HepG2 (cell line): ENCODE results near the gene SEC63. TPM values are rescaled to one million over a fixed set of nuclear protein-coding genes. Genes with fewer than 3 reads are reported as not detected.

ENCODE experiments used
- ATAC-seq: fragments of 200-7000 bp; cut with Tn5 transposase; 3 replicates; pipeline ENCODE4 v1.9.1; 2020; ENCODE audit warnings: mild to moderate bottlenecking, moderate library complexity
- BruUV-seq: library from RNA; stranded (reverse); fragments of 400-500 nt; replicated peaks from 2 replicates; lab custom pipeline; 2021; lab: Mats Ljungman, UMichigan
- CTCF ChIA-PET: fragments of 300-600 bp; formaldehyde crosslinking; extraction: SDS; loops from one replicate; lab custom pipeline; 2021; ENCODE audit warnings: low total read pairs, inconsistent platforms, low intra/inter-chr PET ratio; lab: Yijun Ruan, JAX
- POLR2A ChIA-PET: fragments of 350-600 bp; sonication (Branson Sonifier 250); formaldehyde crosslinking; loops from one replicate; lab custom pipeline; 2020; ENCODE audit warnings: antibody characterized with exemption, inconsistent platforms; lab: Yijun Ruan, JAX
- DNase-seq: peaks from one replicate; pipeline ENCODE4 v3.0.0-alpha.2; 2015; ENCODE audit warnings: low spot score
- FAIRE-seq: peaks from 3 replicates; lab custom pipeline; 2011; peaks lifted over from hg19 to GRCh38; lab: Jason Lieb, UNC
- H2AFZ ChIP-seq: one replicate; pipeline ENCODE4 v1.6.1; 2011; ENCODE audit warnings: low read length, inconsistent platforms
- H3K27ac ChIP-seq: fragments of 300-600 bp; 3 replicates; pipeline ENCODE4 v1.8.0; 2011; ENCODE audit warnings: mixed run types, mild to moderate bottlenecking, mixed read lengths, low read length, inconsistent platforms; ENCODE audit not compliant: insufficient read depth; ENCODE audit errors: extremely low read length
- H3K27me3 ChIP-seq, 2 experiments: fragments of 200-600 bp in 1 of 2; 2 replicates in 1 of 2; 3 replicates in 1 of 2; pipeline versions ENCODE4 v1.6.0 to v1.8.0; 2011; ENCODE audit warnings: low read length in 2 of 2, mild to moderate bottlenecking in 2 of 2, moderate library complexity in 2 of 2, inconsistent platforms in 1 of 2; ENCODE audit not compliant: insufficient read depth in 2 of 2, control insufficient read depth in 1 of 2
- H3K36me3 ChIP-seq, 2 experiments: fragments of 200-600 bp in 1 of 2; replicated peaks in 1 of 2; 2 replicates in 1 of 2; 3 replicates in 1 of 2; pipeline versions ENCODE4 v1.5.1 to v1.8.0; 2011; ENCODE audit warnings: low read length in 2 of 2, inconsistent platforms in 1 of 2; ENCODE audit not compliant: insufficient read depth in 2 of 2, control insufficient read depth in 1 of 2
- H3K4me1 ChIP-seq: 2 replicates; pipeline ENCODE4 v1.5.1; 2012; ENCODE audit warnings: low read length, inconsistent platforms; ENCODE audit not compliant: insufficient read depth
- H3K4me2 ChIP-seq: 2 replicates; pipeline ENCODE4 v1.6.0; 2011; ENCODE audit warnings: low read depth, low read length, inconsistent platforms
- H3K4me3 ChIP-seq, 3 experiments: fragments of 200-600 bp in 1 of 3; sonication (generic), shearing (Covaris generic) in 1 of 3; replicated peaks in 1 of 3; 2 replicates each; pipeline ENCODE4 v1.5.1; 2011 to 2016; ENCODE audit warnings: low read length in 3 of 3, inconsistent platforms in 2 of 3, low read depth in 2 of 3, mild to moderate bottlenecking in 2 of 3, control low read depth in 1 of 3, mixed read lengths in 1 of 3; ENCODE audit not compliant: insufficient read depth in 1 of 3
- H3K79me2 ChIP-seq: one replicate; pipeline ENCODE4 v1.6.1; 2011; ENCODE audit warnings: low read length, inconsistent platforms; ENCODE audit not compliant: insufficient read depth
- H3K9ac ChIP-seq: 2 replicates; pipeline ENCODE4 v1.6.0; 2011; ENCODE audit warnings: mild to moderate bottlenecking, low read depth, low read length, inconsistent platforms; ENCODE audit not compliant: insufficient read depth
- H3K9me3 ChIP-seq: 2 replicates; pipeline ENCODE4 v1.5.1; 2012; ENCODE audit warnings: mild to moderate bottlenecking, low read length
- H4K20me1 ChIP-seq: 2 replicates; pipeline ENCODE4 v1.6.0; 2011; ENCODE audit warnings: inconsistent platforms, mild to moderate bottlenecking, low read length, moderate library complexity; ENCODE audit not compliant: insufficient read depth
- ATF7-NPFF ChIP-seq: sonication (generic); formaldehyde crosslinking; IDR thresholded peaks from 2 replicates; pipeline ENCODE4 v1.8.1; 2023; ENCODE audit warnings: mild to moderate bottlenecking, low read depth, missing genetic modification reagents, moderate library complexity
- CEBPG ChIP-seq: IDR thresholded peaks from 2 replicates; pipeline ENCODE4 v1.6.1; 2016
- ETV5 ChIP-seq: IDR thresholded peaks from 2 replicates; pipeline ENCODE4 v1.6.1; 2018; ENCODE audit warnings: missing biosample characterization, missing genetic modification reagents, inconsistent platforms, borderline replicate concordance
- FOXA3 ChIP-seq: IDR thresholded peaks from 2 replicates; pipeline ENCODE4 v1.6.1; 2016; ENCODE audit warnings: missing genetic modification reagents, missing compliant biosample characterization
- HIVEP1 ChIP-seq: sonication (generic); formaldehyde crosslinking; IDR thresholded peaks from 2 replicates; pipeline ENCODE4 v1.4.0; 2020; ENCODE audit warnings: mild to moderate bottlenecking, missing genetic modification reagents
- KAT8 ChIP-seq: IDR thresholded peaks from 2 replicates; pipeline ENCODE4 v1.6.1; 2016; ENCODE audit warnings: missing genetic modification reagents, missing compliant biosample characterization
- MAZ ChIP-seq, 2 experiments: sonication (generic) in 1 of 2; formaldehyde crosslinking in 1 of 2; IDR thresholded peaks; 2 replicates each; pipeline versions ENCODE4 v1.5.0 to v1.6.1; 2012 to 2020; ENCODE audit warnings: low read depth in 2 of 2, mild to moderate bottlenecking in 2 of 2, borderline replicate concordance in 1 of 2, improper control_type of control experiment in 1 of 2, low read length in 1 of 2, missing genetic modification reagents in 1 of 2, moderate library complexity in 1 of 2
- MXI1 ChIP-seq: IDR thresholded peaks from 3 replicates; pipeline ENCODE4 v1.6.1; 2012; ENCODE audit warnings: low read depth, low read length, inconsistent platforms, borderline replicate concordance
- MYC ChIP-seq: sonication (generic); formaldehyde crosslinking; IDR thresholded peaks from 2 replicates; pipeline ENCODE4 v1.9.0; 2021; ENCODE audit warnings: missing genetic modification reagents, borderline replicate concordance
- NFKBIZ ChIP-seq: IDR thresholded peaks from 2 replicates; pipeline ENCODE4 v1.6.1; 2018; ENCODE audit warnings: missing genetic modification reagents, missing compliant biosample characterization
- YEATS2 ChIP-seq: sonication (generic); formaldehyde crosslinking; IDR thresholded peaks from 2 replicates; pipeline ENCODE4 v1.4.0; 2020; ENCODE audit warnings: missing genetic modification reagents, borderline replicate concordance
- ZC3H4 ChIP-seq: sonication (generic); formaldehyde crosslinking; IDR thresholded peaks from 2 replicates; pipeline ENCODE4 v1.4.0; 2020; ENCODE audit warnings: missing genetic modification reagents, borderline replicate concordance
- ZNF430 ChIP-seq: sonication (generic); formaldehyde crosslinking; IDR thresholded peaks from 2 replicates; pipeline ENCODE4 v1.9.0; 2021; ENCODE audit warnings: mild to moderate bottlenecking, missing genetic modification reagents
- ZNF629 ChIP-seq: sonication (generic); formaldehyde crosslinking; conservative IDR thresholded peaks from 2 replicates; pipeline ENCODE4 v1.5.0; 2020; ENCODE audit warnings: missing genetic modification reagents
- WGBS: methylation state at CpG from one replicate; pipeline ENCODE4 v1.1.6; 2017; ENCODE audit warnings: low lambda C conversion rate; 5-methylcytosine and 5-hydroxymethylcytosine counted together
- in situ Hi-C: cut with HindIII; loops from 2 replicates; pipeline ENCODE4 v1.10.0; 2017; ENCODE audit warnings: low pct_unique_long_range_greater_than_20kb; ENCODE audit not compliant: extremely low pct_ligation_motif_present
- intact Hi-C: fragments of 100-400 bp; cut with micrococcal nuclease; formaldehyde crosslinking; loops from one replicate; pipeline ENCODE4 v1.10.0; 2022; ENCODE audit not compliant: unreplicated experiment
- polyA plus RNA-seq, 8 experiments: library from polyadenylated mRNA; depleted of rRNA in 3 of 8; stranded (reverse) in 7 of 8; unstranded in 1 of 8; fragments of >200 nt; fragmentation: Illumina TruSeq in 4 of 8; extraction: Trizol in 4 of 8; gene quantifications; 2 replicates each; pipeline versions ENCODE4 v1.2.1 to v1.2.3, GENCODE V29; 2011 to 2016; ENCODE audit warnings: low read depth in 4 of 8, missing spikeins in 1 of 8, mixed read lengths in 1 of 8; ENCODE audit not compliant: insufficient read depth in 1 of 8
- total RNA-seq, 5 experiments: library from RNA; depleted of rRNA; stranded (reverse); fragments of >200 nt; fragmentation: Illumina TruSeq; extraction: Trizol; gene quantifications; 2 replicates each; pipeline ENCODE4 v1.2.3, GENCODE V29; 2016; ENCODE audit warnings: low read depth in 1 of 5
- TF ChIP-seq, protein P1 (sequence below): IDR thresholded peaks from 2 replicates; pipeline ENCODE4 v1.6.1; 2016
- TF ChIP-seq, protein P2 (sequence below): IDR thresholded peaks from 2 replicates; pipeline ENCODE4 v1.6.1; 2018; ENCODE audit warnings: missing genetic modification reagents
- TF ChIP-seq, protein P3 (sequence below), 2 experiments: sonication (generic) in 1 of 2; formaldehyde crosslinking in 1 of 2; IDR thresholded peaks; 2 replicates each; pipeline versions ENCODE4 v1.4.0 to v1.6.1; 2018 to 2020; ENCODE audit warnings: missing genetic modification reagents in 2 of 2, borderline replicate concordance in 1 of 2, low read depth in 1 of 2, mild to moderate bottlenecking in 1 of 2, missing biosample characterization in 1 of 2

SEC63 gene
- total and polyA plus RNA-seq, 2 of the 13 experiments (the other 11 are each of a cell fraction or from before 2014, with no cell fraction given): 20.2 to 45.9 TPM

DNA sequence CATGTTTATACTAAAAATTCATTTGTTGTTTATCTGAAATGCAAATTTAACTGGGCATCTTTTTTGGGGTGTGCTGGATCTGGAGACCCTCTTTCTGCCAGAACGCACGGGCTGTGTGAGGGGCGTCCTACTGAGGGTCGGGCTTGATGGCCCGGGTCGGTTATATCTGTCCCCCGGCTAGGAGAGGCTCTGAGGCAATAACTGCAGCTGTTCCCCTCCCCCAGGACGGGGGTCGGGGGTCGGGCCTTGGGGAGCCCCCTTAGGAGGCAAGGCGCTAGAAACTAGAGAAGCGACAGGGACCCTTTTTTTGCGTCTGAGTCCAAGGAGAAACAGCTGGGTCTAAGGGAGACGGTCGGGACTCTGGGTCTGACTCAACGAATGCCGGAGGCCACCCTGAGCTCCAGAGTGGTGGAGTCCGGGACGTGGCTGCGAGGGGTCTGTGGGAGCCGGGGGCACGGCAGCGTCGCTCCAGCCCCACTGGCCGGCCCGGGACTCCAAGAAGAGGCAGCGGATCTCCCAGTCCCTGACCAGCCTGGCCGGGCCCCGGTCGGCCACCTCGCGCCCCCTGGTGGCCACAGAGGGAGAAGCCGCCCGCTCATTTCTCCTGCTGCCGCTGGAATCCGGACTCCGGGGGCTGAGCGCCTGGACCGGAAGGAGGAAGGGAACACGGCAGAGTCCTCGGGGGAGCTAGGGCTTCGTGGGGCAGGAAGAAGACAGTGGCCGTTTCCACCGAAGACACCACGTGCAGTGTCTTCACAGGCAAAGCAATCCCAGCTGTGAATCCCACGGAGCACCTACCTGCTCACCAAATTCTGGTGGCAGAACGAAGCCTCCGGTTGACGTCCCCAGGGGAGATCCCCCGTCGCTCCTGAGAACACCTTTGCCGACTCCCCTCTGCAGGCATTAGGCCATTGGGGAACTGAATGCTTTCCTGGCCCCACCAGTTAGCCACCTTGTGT lies 109.9 kb downstream of the SEC63 start:
- peak overlapping the region; percentile 95 for H2AFZ ChIP-seq
- in situ Hi-C loops: loop anchor here (5.0 kb wide), 2 partner anchors 46 to 176 kb away; no protein-coding TSS in a partner anchor
- WGBS: 43% methylated on average over 17 of the region's 52 CpGs
- FAIRE-seq (no peak), DNase-seq (peak; percentile 58), ATAC-seq (peak; percentile 97)
- H3K9ac ChIP-seq: no peak overlapping the region
- H3K9me3 ChIP-seq: no peaks in the 10 kb centered on the region
- H3K4me3 ChIP-seq: peak overlapping the region in 2 of 3 experiments; percentile 32 to 66; a peak in 4 of 6 replicates
- H3K27me3 ChIP-seq: peaks cover 0 to 14% of the 10 kb centered on the region in 2 experiments; a peak in 3 of 5 replicates
- peaks cover 6% of the 10 kb centered on the region for H3K4me1 ChIP-seq
- H3K36me3 ChIP-seq: no peaks in the 10 kb centered on the region
- POLR2A ChIA-PET: interaction anchor here (1.0 kb wide), 2 partner anchors 25 to 174 kb away, joined by 3 to 4 read pairs; no protein-coding TSS in a partner anchor
- H3K4me2 ChIP-seq: peak overlapping the region; percentile 97
- H3K79me2 ChIP-seq: no peaks in the 10 kb centered on the region
- no peaks in the 10 kb centered on the region for H4K20me1 ChIP-seq
- CTCF ChIA-PET: interaction anchor here (1.5 to 2.6 kb wide), 2 partner anchors 144 to 172 kb away, joined by 4 to 20 read pairs; no protein-coding TSS in a partner anchor
- H3K27ac ChIP-seq: no peak overlapping the region
- intact Hi-C loops: loop anchor here (1.0 to 10.0 kb wide), 3 partner anchors 48 to 173 kb away; no protein-coding TSS in a partner anchor
- BruUV-seq: no TSS peak
- TF ChIP-seq ZNF629 (CRISPR knock-in tag): no peak
- TF ChIP-seq ZNF430 (CRISPR knock-in tag): no peak
- no peak for TF ChIP-seq MXI1
- peak; percentile 92 for TF ChIP-seq ETV5 (CRISPR knock-in tag)
- 0 out of 2 replicates have a peak, but pooled peaks have one; percentile 63 for TF ChIP-seq ATF7-NPFF
- TF ChIP-seq CEBPG: no peak
- peak; percentile 71; the same call in 1 of the 2 replicates for TF ChIP-seq YEATS2
- TF ChIP-seq MAZ (IDR thresholded peaks at IDR 0.05; ENCODE audit: borderline replicate concordance, low read depth, low read length): peak; percentile 63; the same call in 1 of the 2 replicates
- peak; percentile 68 for TF ChIP-seq MAZ (CRISPR knock-in tag; IDR thresholded peaks at IDR 0.05; ENCODE audit: low read depth)
- TF ChIP-seq ZC3H4 (CRISPR knock-in tag): no peak
- peak; percentile 79 for TF ChIP-seq KAT8 (CRISPR knock-in tag)
- TF ChIP-seq, protein P1, sequence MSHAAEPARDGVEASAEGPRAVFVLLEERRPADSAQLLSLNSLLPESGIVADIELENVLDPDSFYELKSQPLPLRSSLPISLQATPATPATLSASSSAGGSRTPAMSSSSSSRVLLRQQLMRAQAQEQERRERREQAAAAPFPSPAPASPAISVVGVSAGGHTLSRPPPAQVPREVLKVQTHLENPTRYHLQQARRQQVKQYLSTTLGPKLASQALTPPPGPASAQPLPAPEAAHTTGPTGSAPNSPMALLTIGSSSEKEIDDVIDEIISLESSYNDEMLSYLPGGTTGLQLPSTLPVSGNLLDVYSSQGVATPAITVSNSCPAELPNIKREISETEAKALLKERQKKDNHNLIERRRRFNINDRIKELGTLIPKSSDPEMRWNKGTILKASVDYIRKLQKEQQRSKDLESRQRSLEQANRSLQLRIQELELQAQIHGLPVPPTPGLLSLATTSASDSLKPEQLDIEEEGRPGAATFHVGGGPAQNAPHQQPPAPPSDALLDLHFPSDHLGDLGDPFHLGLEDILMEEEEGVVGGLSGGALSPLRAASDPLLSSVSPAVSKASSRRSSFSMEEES (CRISPR knock-in tag): 0 out of 2 replicates have a peak, but pooled peaks have one; percentile 34
- TF ChIP-seq HIVEP1 (CRISPR knock-in tag): no peak
- TF ChIP-seq FOXA3 (CRISPR knock-in tag): peak; percentile 38; the same call in 1 of the 2 replicates
- TF ChIP-seq, protein P2, sequence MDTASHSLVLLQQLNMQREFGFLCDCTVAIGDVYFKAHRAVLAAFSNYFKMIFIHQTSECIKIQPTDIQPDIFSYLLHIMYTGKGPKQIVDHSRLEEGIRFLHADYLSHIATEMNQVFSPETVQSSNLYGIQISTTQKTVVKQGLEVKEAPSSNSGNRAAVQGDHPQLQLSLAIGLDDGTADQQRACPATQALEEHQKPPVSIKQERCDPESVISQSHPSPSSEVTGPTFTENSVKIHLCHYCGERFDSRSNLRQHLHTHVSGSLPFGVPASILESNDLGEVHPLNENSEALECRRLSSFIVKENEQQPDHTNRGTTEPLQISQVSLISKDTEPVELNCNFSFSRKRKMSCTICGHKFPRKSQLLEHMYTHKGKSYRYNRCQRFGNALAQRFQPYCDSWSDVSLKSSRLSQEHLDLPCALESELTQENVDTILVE: peak; percentile 64; the same call in 1 of the 2 replicates
- TF ChIP-seq MYC: 0 out of 2 replicates have a peak, but pooled peaks have one; percentile 50
- peak; percentile 63; the same call in 1 of the 2 replicates for TF ChIP-seq NFKBIZ
- TF ChIP-seq, protein P3, sequence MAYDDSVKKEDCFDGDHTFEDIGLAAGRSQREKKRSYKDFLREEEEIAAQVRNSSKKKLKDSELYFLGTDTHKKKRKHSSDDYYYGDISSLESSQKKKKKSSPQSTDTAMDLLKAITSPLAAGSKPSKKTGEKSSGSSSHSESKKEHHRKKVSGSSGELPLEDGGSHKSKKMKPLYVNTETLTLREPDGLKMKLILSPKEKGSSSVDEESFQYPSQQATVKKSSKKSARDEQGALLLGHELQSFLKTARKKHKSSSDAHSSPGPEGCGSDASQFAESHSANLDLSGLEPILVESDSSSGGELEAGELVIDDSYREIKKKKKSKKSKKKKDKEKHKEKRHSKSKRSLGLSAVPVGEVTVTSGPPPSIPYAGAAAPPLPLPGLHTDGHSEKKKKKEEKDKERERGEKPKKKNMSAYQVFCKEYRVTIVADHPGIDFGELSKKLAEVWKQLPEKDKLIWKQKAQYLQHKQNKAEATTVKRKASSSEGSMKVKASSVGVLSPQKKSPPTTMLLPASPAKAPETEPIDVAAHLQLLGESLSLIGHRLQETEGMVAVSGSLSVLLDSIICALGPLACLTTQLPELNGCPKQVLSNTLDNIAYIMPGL (CRISPR knock-in tag; IDR thresholded peaks at IDR 0.05; ENCODE audit: borderline replicate concordance in 1 of 2, low read depth in 1 of 2): peak; percentile 81 to 83; a peak in 3 of 4 replicates
